IMR-90 (cell line): ENCODE data around the gene METTL23. TPM values are rescaled to one million over a fixed set of nuclear protein-coding genes. Genes with fewer than 3 reads are reported as not detected.

ENCODE experiments used
- ATAC-seq: fragments of 200-7000 bp; cut with Tn5 transposase; 2 replicates; pipeline ENCODE4 v1.9.1; 2020; ENCODE audit warnings: low read depth, mild to moderate bottlenecking, moderate library complexity
- BruUV-seq: library from RNA; stranded (reverse); fragments of 400-500 nt; replicated peaks from 2 replicates; lab custom pipeline; 2021; lab: Mats Ljungman, UMichigan
- CTCF ChIA-PET: fragments of 300-600 bp; formaldehyde crosslinking; extraction: SDS; loops from one replicate; lab custom pipeline; 2021; ENCODE audit warnings: antibody characterized with exemption; lab: Yijun Ruan, JAX
- POLR2A ChIA-PET: fragments of 300-600 bp; sonication (Branson Sonifier 250); formaldehyde crosslinking; loops from one replicate; lab custom pipeline; 2022; ENCODE audit warnings: antibody characterized with exemption; ENCODE audit not compliant: unreplicated experiment; lab: Charles Lee
- DNase-seq: peaks from one replicate; pipeline ENCODE4 v3.0.0; 2013
- H2AFZ ChIP-seq: replicated peaks from 2 replicates; pipeline ENCODE3; 2013; ENCODE audit warnings: low read length, mild to moderate bottlenecking; ENCODE audit not compliant: poor library complexity
- H2AK5ac ChIP-seq: 2 replicates; pipeline ENCODE4 v1.6.1; 2013; ENCODE audit warnings: low read depth, low read length, inconsistent platforms
- H2AK9ac ChIP-seq: replicated peaks from 2 replicates; pipeline ENCODE3; 2013; ENCODE audit warnings: mild to moderate bottlenecking, low read depth, low read length, moderate library complexity; ENCODE audit not compliant: poor library complexity
- H2BK120ac ChIP-seq: 2 replicates; pipeline ENCODE4 v1.6.1; 2013; ENCODE audit warnings: low read depth, low read length, inconsistent platforms
- H2BK15ac ChIP-seq: 3 replicates; pipeline ENCODE4 v1.6.1; 2013; ENCODE audit warnings: low read depth, low read length, inconsistent platforms
- H2BK20ac ChIP-seq: 2 replicates; pipeline ENCODE4 v1.6.1; 2013; ENCODE audit warnings: low read depth, mild to moderate bottlenecking, inconsistent platforms, low read length, moderate library complexity
- H2BK5ac ChIP-seq: 2 replicates; pipeline ENCODE4 v1.6.1; 2013; ENCODE audit warnings: mild to moderate bottlenecking, low read depth, low read length, inconsistent platforms; ENCODE audit not compliant: poor library complexity, severe bottlenecking
- H3K14ac ChIP-seq: replicated peaks from 2 replicates; pipeline ENCODE4 v1.6.1; 2013; ENCODE audit warnings: low read depth, low read length, inconsistent platforms
- H3K18ac ChIP-seq: 2 replicates; pipeline ENCODE4 v1.6.1; 2013; ENCODE audit warnings: low read depth, low read length, control low read depth
- H3K23ac ChIP-seq: 2 replicates; pipeline ENCODE4 v1.6.1; 2013; ENCODE audit warnings: low read depth, low read length, inconsistent platforms
- H3K27ac ChIP-seq: 2 replicates; pipeline ENCODE4 v1.5.1; 2013; ENCODE audit warnings: mild to moderate bottlenecking, control low read depth, low read length; ENCODE audit not compliant: insufficient read depth
- H3K27me3 ChIP-seq: 2 replicates; pipeline ENCODE4 v1.6.1; 2013; ENCODE audit warnings: low read length; ENCODE audit not compliant: control insufficient read depth, insufficient read depth
- H3K36me3 ChIP-seq: 2 replicates; pipeline ENCODE4 v1.6.1; 2013; ENCODE audit warnings: low read length, mixed read lengths; ENCODE audit not compliant: control insufficient read depth, insufficient read depth
- H3K4ac ChIP-seq: 2 replicates; pipeline ENCODE4 v1.6.1; 2013; ENCODE audit warnings: low read depth, low read length, inconsistent platforms
- H3K4me1 ChIP-seq: 2 replicates; pipeline ENCODE4 v1.6.1; 2013; ENCODE audit warnings: low read length, mixed read lengths; ENCODE audit not compliant: control insufficient read depth, insufficient read depth
- H3K4me2 ChIP-seq: 2 replicates; pipeline ENCODE4 v1.6.1; 2013; ENCODE audit warnings: low read depth, mild to moderate bottlenecking, control low read depth, low read length, moderate library complexity
- H3K4me3 ChIP-seq: 2 replicates; pipeline ENCODE4 v1.5.1; 2013; ENCODE audit warnings: low read depth, mild to moderate bottlenecking, control low read depth, low read length, moderate library complexity; ENCODE audit not compliant: insufficient read depth
- H3K56ac ChIP-seq: 2 replicates; pipeline ENCODE4 v1.6.1; 2013; ENCODE audit warnings: low read length, inconsistent platforms; ENCODE audit not compliant: insufficient read depth; ENCODE audit errors: extremely low read depth
- H3K79me1 ChIP-seq, 2 experiments: 2 replicates each; pipeline ENCODE4 v1.6.1; 2013; ENCODE audit warnings: low read length in 2 of 2, inconsistent platforms in 1 of 2, low read depth in 1 of 2
- H3K9ac ChIP-seq: 2 replicates; pipeline ENCODE4 v1.6.1; 2013; ENCODE audit warnings: low read depth, low read length, control low read depth
- H3K9me1 ChIP-seq: 2 replicates; pipeline ENCODE4 v1.6.1; 2013; ENCODE audit warnings: low read length, inconsistent platforms; ENCODE audit not compliant: insufficient read depth
- H3K9me3 ChIP-seq: 2 replicates; pipeline ENCODE4 v1.6.1; 2013; ENCODE audit warnings: low read length; ENCODE audit not compliant: control insufficient read depth, insufficient read depth
- H4K20me1 ChIP-seq: 2 replicates; pipeline ENCODE4 v1.6.1; 2013; ENCODE audit warnings: low read length, inconsistent platforms; ENCODE audit not compliant: insufficient read depth
- H4K5ac ChIP-seq: 2 replicates; pipeline ENCODE4 v1.6.1; 2013; ENCODE audit warnings: mild to moderate bottlenecking, low read depth, low read length, control low read depth
- H4K8ac ChIP-seq, 2 experiments: 2 replicates each; pipeline ENCODE4 v1.6.1; 2013; ENCODE audit warnings: low read depth in 2 of 2, low read length in 2 of 2, control low read depth in 1 of 2, inconsistent platforms in 1 of 2
- H4K91ac ChIP-seq: 2 replicates; pipeline ENCODE4 v1.6.1; 2013; ENCODE audit warnings: low read depth, low read length, inconsistent platforms; ENCODE audit not compliant: insufficient read depth
- CEBPB ChIP-seq: IDR thresholded peaks from 2 replicates; pipeline ENCODE4 v1.6.1; 2012; ENCODE audit warnings: low read depth, low read length, improper control_type of control experiment
- CHD1 ChIP-seq: IDR thresholded peaks from 2 replicates; pipeline ENCODE4 v1.6.1; 2012; ENCODE audit warnings: low read depth, low read length, improper control_type of control experiment
- CTCF ChIP-seq: conservative IDR thresholded peaks from 2 replicates; pipeline ENCODE4 v1.5.1; 2012; ENCODE audit warnings: mild to moderate bottlenecking, low read depth, low read length, improper control_type of control experiment
- FOS ChIP-seq: fragments of 150-350 bp; IDR thresholded peaks from 2 replicates; pipeline ENCODE4 v1.6.1; 2016; ENCODE audit warnings: low read depth, low read length
- MAZ ChIP-seq: IDR thresholded peaks from 2 replicates; pipeline ENCODE4 v1.6.1; 2012; ENCODE audit warnings: low read depth, mild to moderate bottlenecking, low read length, improper control_type of control experiment, moderate library complexity, borderline replicate concordance
- MXI1 ChIP-seq: IDR thresholded peaks from 2 replicates; pipeline ENCODE4 v1.6.1; 2012; ENCODE audit warnings: low read depth, mild to moderate bottlenecking, low read length, moderate library complexity, borderline replicate concordance
- NFE2L2 ChIP-seq: fragments of 150-350 bp; IDR thresholded peaks from 2 replicates; pipeline ENCODE4 v1.6.1; 2016; ENCODE audit warnings: low read depth, mild to moderate bottlenecking, low read length
- POLR2A ChIP-seq: IDR thresholded peaks from 2 replicates; pipeline ENCODE4 v1.6.1; 2012; ENCODE audit warnings: mild to moderate bottlenecking, low read depth, low read length
- RCOR1 ChIP-seq: IDR thresholded peaks from 2 replicates; pipeline ENCODE4 v1.6.1; 2012; ENCODE audit warnings: mild to moderate bottlenecking, low read length, improper control_type of control experiment; ENCODE audit not compliant: insufficient replicate concordance
- RFX5 ChIP-seq: IDR thresholded peaks from 2 replicates; pipeline ENCODE4 v1.8.0; 2012; ENCODE audit warnings: low read depth, mild to moderate bottlenecking, low read length, moderate library complexity
- WGBS, 2 experiments: methylation state at CpG; one replicate each; pipeline versions ENCODE4 v1.1.5 to v1.1.7; 2013; ENCODE audit warnings: missing lambda C conversion rate in 2 of 2; ENCODE audit not compliant: insufficient read length in 1 of 2; ENCODE audit errors: extremely low coverage in 2 of 2; 5-methylcytosine and 5-hydroxymethylcytosine counted together
- dilution Hi-C: fragments of 300-500 bp; cut with HindIII; formaldehyde crosslinking; loops from one replicate; pipeline ENCODE4 v1.14.3; 2018; ENCODE audit warnings: low sequenced_read_pairs; ENCODE audit not compliant: unreplicated experiment
- in situ Hi-C: fragments of 300-500 bp; cut with MboI; formaldehyde crosslinking; loops from 3 replicates; pipeline ENCODE4 v1.14.3; 2019; ENCODE audit warnings: low sequenced_read_pairs, inconsistent platforms, mixed read lengths
- intact Hi-C: fragments of 100-400 bp; cut with micrococcal nuclease; formaldehyde crosslinking; loops from 2 replicates; pipeline ENCODE4 v1.10.0; 2022
- polyA plus RNA-seq, 3 experiments: library from polyadenylated mRNA; depleted of rRNA; stranded (reverse); fragments of >200 nt; gene quantifications; 2 replicates each; pipeline ENCODE4 v1.2.3, GENCODE V29; 2012; ENCODE audit warnings: low replicate concordance in 1 of 3
- total RNA-seq: library from RNA; depleted of rRNA; stranded (reverse); fragments of >200 nt; gene quantifications from 2 replicates; pipeline ENCODE4 v1.2.3, GENCODE V29; 2012
- TF ChIP-seq, protein P1 (sequence below): fragments of 150-350 bp; IDR thresholded peaks from 2 replicates; pipeline ENCODE4 v1.6.1; 2017; ENCODE audit warnings: mild to moderate bottlenecking, antibody characterized with exemption, low read length, low read depth

Gene METTL23
- total and polyA plus RNA-seq, 2 of the 4 experiments (the other 2 are of a cell fraction) = 18.8 to 32.1 TPM

DNA sequence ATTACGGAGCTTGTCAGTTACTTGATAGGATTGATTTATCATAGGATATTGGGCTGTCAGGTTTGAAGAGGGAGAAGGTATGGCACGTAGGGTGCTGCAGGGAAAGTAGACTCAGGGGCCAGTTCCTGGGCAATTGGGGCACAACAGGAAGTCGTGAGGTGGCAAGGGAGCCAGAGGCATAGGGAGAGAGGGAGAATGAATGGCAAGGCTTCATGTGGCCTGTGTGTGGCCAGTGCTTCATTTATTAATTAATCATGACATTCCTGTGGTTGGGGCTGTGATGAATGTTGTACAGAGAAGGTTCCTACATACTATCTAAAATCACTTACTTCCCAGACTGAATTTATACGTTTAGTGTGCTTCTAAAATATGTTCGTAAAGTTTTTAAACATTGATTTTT is 30.6 kb downstream of the METTL23 start:
- intact Hi-C loops (no loop called here), in situ Hi-C loops (no loop called here), dilution Hi-C loops (no loop called here)
- Histone ChIP-seq H3K9me1 (peaks cover 5% of the 10 kb centered on the region; the same call in 1 of the 2 replicates), H3K9me3 (no peaks in the 10 kb centered on the region), H2BK20ac (no peak overlapping the region), H4K5ac (no peak overlapping the region), H3K79me1 (0 out of 4 replicates have a peak, but pooled peaks cover 0 to 3% of the 10 kb centered on the region in 2 experiments), H3K27ac (no peak overlapping the region), H3K4me1 (no peaks in the 10 kb centered on the region), H3K27me3 (no peaks in the 10 kb centered on the region), H3K23ac (no peak overlapping the region), H3K4ac (no peak overlapping the region), H4K8ac (no peak overlapping the region), H3K9ac (no peak overlapping the region), H3K56ac (no peak overlapping the region), H3K18ac (no peak overlapping the region), H3K4me2 (no peak overlapping the region), H4K91ac (no peak overlapping the region), H4K20me1 (no peaks in the 10 kb centered on the region), H2AK5ac (no peak overlapping the region), H2BK15ac (no peak overlapping the region), H2AFZ (no peak overlapping the region), H2BK120ac (no peak overlapping the region), H2BK5ac (no peak overlapping the region), H3K36me3 (peaks cover 20% of the 10 kb centered on the region), H2AK9ac (no peak overlapping the region), H3K14ac (no peak overlapping the region), H3K4me3 (no peak overlapping the region)
- TF ChIP-seq MAZ (no peak), MXI1 (no peak), CTCF (no peak), NFE2L2 (no peak), RFX5 (no peak), POLR2A (no peak), CEBPB (no peak), RCOR1 (no peak), FOS (no peak), CHD1 (no peak)
- TF ChIP-seq, protein P1, sequence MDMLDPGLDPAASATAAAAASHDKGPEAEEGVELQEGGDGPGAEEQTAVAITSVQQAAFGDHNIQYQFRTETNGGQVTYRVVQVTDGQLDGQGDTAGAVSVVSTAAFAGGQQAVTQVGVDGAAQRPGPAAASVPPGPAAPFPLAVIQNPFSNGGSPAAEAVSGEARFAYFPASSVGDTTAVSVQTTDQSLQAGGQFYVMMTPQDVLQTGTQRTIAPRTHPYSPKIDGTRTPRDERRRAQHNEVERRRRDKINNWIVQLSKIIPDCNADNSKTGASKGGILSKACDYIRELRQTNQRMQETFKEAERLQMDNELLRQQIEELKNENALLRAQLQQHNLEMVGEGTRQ = no peak
- WGBS, 2 experiments = 81% methylated on average over 3 of the region's 5 CpGs; no CpG with 5 or more reads in 1 of the 2 experiments
- no TSS peak for BruUV-seq
- DNase-seq (no peak), ATAC-seq (no peak)
- ChIA-PET POLR2A (no interaction called here), CTCF (no interaction called here)
